Prostate gland (tissue), 2 donors: ENCODE measurements around the gene UNC13D. TPM values are rescaled to one million over a fixed set of nuclear protein-coding genes. Genes with fewer than 3 reads are reported as not detected.

Experiments used
- DNase-seq: peaks from one replicate; pipeline ENCODE4 v3.0.0-alpha.2; 2019; ENCODE audit warnings: low spot score
- H3K27ac ChIP-seq, 2 donors: fragments of 200-600 bp; sonication (generic); 2 replicates each; pipeline ENCODE4 v1.5.1; 2017 to 2019
- H3K27me3 ChIP-seq: fragments of 200-600 bp; sonication (generic); replicated peaks from 2 replicates; pipeline ENCODE4 v1.5.1; 2019; ENCODE audit not compliant: insufficient read depth
- H3K36me3 ChIP-seq, 2 donors: fragments of 200-600 bp; sonication (generic); 1 replicate in 1 of 2; 2 replicates in 1 of 2; pipeline versions ENCODE4 v1.5.1 to v1.8.1; 2017 to 2019
- H3K4me1 ChIP-seq: fragments of 200-600 bp; sonication (generic); replicated peaks from 2 replicates; pipeline ENCODE4 v1.5.1; 2019
- H3K4me3 ChIP-seq, 2 donors: fragments of 200-600 bp; sonication (generic); 2 replicates each; pipeline ENCODE4 v1.5.1; 2017 to 2019
- H3K9me3 ChIP-seq: fragments of 200-600 bp; sonication (generic); 2 replicates; pipeline ENCODE4 v1.5.1; 2017
- CTCF ChIP-seq, 4 experiments: fragments of 200-600 bp in 2 of 4; fragments of 450-650 bp in 2 of 4; sonication (generic) in 2 of 4; IDR thresholded peaks; 1 replicate in 3 of 4; 2 replicates in 1 of 4; pipeline ENCODE4 v1.5.1; 2016 to 2019; ENCODE audit warnings: antibody characterized with exemption in 4 of 4, mild to moderate bottlenecking in 2 of 4, moderate library complexity in 2 of 4
- POLR2A ChIP-seq: fragments of 450-650 bp; IDR thresholded peaks from one replicate; pipeline ENCODE4 v1.6.1; 2016; ENCODE audit warnings: antibody characterized with exemption, mild to moderate bottlenecking
- POLR2AphosphoS5 ChIP-seq: sonication (generic); formaldehyde crosslinking; IDR thresholded peaks from one replicate; pipeline ENCODE4 v1.6.1; 2017; ENCODE audit warnings: antibody characterized with exemption
- WGBS: methylation state at CpG from one replicate; pipeline ENCODE4 v1.1.5; 2018; 5-methylcytosine and 5-hydroxymethylcytosine counted together
- intact Hi-C: fragments of 100-400 bp; cut with DNase I; formaldehyde crosslinking; loops from one replicate; pipeline ENCODE4 v1.14.2; 2022
- total RNA-seq, 2 donors: library from RNA; depleted of rRNA; stranded (reverse); fragments of >200 nt; gene quantifications; one replicate each; pipeline ENCODE4 v1.1.0, GENCODE V29; 2016

UNC13D gene
- total RNA-seq, 2 donors from 2014 or later, result 2.9 to 16.2 TPM

GRCh38 chr17:75828741-75829140 is 15.5 kb downstream of the UNC13D start:
- intact Hi-C loops, result no loop called here
- Histone ChIP-seq H3K36me3 (no peaks in the 10 kb centered on the region), H3K4me3 (no peak overlapping the region), H3K27ac (no peak overlapping the region), H3K4me1 (peaks cover 7% of the 10 kb centered on the region), H3K9me3 (no peaks in the 10 kb centered on the region), H3K27me3 (no peaks in the 10 kb centered on the region)
- DNase-seq, result no peak
- 94% methylated on average over 16 of the region's 19 CpGs for WGBS
- TF ChIP-seq POLR2A (no peak), POLR2AphosphoS5 (no peak)

DNA sequence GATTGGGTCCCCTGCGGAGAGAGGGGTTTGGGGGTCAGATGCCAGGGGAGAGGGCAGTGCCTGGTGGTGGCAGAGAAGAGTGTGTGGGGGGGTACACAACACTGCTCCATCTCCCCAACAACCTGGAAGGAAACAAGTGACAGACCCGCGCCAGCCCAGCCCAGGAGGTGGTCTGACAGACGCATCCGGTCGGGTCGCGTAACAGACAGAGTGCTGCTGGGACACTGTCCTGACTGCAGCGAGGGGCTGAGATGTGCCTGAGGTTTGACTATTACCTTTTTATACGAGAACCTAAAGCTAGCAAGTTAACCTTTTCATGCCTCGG is 16.2 kb downstream of the UNC13D start:
- no peaks in the 10 kb centered on the region for H3K36me3 ChIP-seq
- no peak overlapping the region for H3K4me3 ChIP-seq
- peaks cover 7% of the 10 kb centered on the region for H3K4me1 ChIP-seq
- DNase-seq, result no peak
- H3K27ac ChIP-seq, result peak overlapping the region; percentile 73 to 76
- intact Hi-C loops, result no loop called here
- H3K9me3 ChIP-seq, result no peaks in the 10 kb centered on the region
- no peak for TF ChIP-seq POLR2A
- no peak for TF ChIP-seq POLR2AphosphoS5
- TF ChIP-seq CTCF (IDR thresholded peaks at IDR 0.05), result no peak
- WGBS, result 52% methylated on average over 8 of the region's 11 CpGs
- H3K27me3 ChIP-seq, result no peaks in the 10 kb centered on the region

- Histone ChIP-seq H3K27me3 (no peaks in the 10 kb centered on the region), H3K4me1 (peaks cover 7% of the 10 kb centered on the region), H3K27ac (peak overlapping the region; percentile 73 to 76), H3K4me3 (no peak overlapping the region), H3K9me3 (no peaks in the 10 kb centered on the region), H3K36me3 (no peaks in the 10 kb centered on the region)
- WGBS, result 25% methylated on average over 18 of the region's 21 CpGs
- DNase-seq, result peak; percentile 25
- intact Hi-C loops, result no loop called here
- TF ChIP-seq POLR2A, result no peak
- TF ChIP-seq CTCF (IDR thresholded peaks at IDR 0.05), result peak; percentile 16 to 65 (median 52)
- TF ChIP-seq POLR2AphosphoS5, result peak; percentile 21
Observed at GRCh38 chr17:75827308-75828075, 16.7 kb downstream of the UNC13D start.

DNA sequence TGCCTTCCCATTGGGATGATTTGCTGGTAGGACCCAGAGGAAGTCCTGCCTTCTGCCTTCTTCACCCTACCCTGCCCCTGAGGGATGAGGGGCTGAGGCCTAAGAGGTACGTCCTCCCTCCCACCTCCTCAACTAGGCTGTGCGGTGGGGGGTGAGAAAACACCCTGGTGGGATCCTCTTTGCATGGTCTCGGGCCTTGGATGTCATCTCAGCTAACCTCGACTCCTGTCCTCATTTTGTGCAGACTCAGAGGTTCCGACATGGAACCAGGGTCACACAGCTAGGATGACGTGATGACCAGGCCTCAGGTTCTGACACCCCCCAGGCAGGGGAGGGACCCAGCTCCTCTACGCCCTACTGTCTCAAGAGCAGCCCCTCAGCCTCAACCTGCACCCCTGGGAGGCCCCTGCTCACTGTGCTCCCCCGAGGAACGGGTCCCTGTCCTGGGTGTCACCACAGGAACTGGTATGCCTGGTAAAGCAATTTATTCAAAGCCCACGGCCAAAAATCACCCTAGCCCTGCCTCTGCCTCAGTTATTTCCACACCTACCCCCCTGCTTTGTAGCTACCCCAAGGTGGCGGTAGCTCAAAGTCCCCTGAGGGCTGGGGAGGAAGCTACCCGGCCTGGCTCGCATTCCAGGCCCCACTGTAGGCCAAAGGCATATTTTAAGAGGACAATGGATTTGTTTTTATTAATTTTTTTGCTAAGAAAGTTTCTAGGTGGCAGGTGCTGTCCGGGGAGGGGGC is 17.5 kb downstream of the UNC13D start:
- Histone ChIP-seq H3K27me3 (no peaks in the 10 kb centered on the region), H3K4me1 (peaks cover 7% of the 10 kb centered on the region), H3K27ac (peak overlapping the region; percentile 73 to 76), H3K36me3 (no peaks in the 10 kb centered on the region), H3K4me3 (no peak overlapping the region), H3K9me3 (no peaks in the 10 kb centered on the region)
- TF ChIP-seq POLR2AphosphoS5, result no peak
- TF ChIP-seq POLR2A, result no peak
- no peak for TF ChIP-seq CTCF (IDR thresholded peaks at IDR 0.05)
- DNase-seq, result no peak
- 55% methylated on average over 14 of the region's 14 CpGs for WGBS
- intact Hi-C loops, result no loop called here

DNA sequence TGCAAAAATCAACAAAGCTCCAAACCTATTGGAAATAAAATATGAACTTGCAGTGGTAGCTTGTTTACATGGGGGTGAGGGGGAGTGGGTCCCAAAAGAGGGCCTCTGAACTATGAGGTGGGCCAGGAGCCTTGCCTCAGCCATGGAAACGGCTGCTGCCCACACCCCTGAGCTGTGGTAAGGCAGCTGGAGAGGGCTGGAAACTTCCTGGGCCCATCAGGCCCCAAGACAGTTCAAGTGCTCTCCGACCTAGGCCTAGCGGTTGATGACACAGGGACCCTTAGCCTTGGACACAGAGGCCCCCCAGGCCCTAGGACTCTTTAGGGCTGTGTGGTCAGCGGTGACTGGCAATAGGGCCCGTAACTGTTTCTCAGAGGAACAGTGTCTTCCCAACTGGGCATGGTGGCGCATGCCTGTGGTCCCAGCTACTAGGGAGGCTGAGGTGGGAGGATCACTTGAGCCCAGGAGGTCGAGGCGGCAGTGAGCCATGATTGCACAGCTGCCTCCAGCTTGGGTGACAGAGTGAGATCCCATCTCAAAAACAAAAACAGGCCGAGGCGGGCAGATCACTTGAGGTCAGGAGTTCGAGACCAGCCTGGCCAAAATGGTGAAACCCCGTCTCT is 18.3 kb downstream of the UNC13D start:
- Histone ChIP-seq H3K27me3 (no peaks in the 10 kb centered on the region), H3K4me1 (peaks cover 7% of the 10 kb centered on the region), H3K4me3 (no peak overlapping the region), H3K36me3 (no peaks in the 10 kb centered on the region), H3K27ac (no peak overlapping the region), H3K9me3 (no peaks in the 10 kb centered on the region)
- no peak for DNase-seq
- TF ChIP-seq CTCF (IDR thresholded peaks at IDR 0.05) (no peak), POLR2AphosphoS5 (no peak), POLR2A (no peak)
- intact Hi-C loops, result no loop called here
- 92% methylated on average over 12 of the region's 12 CpGs for WGBS
